GM12891 (cell line): ENCODE results near the gene PDE3A.

Source experiments
- POLR2A ChIP-seq: IDR thresholded peaks from 2 replicates; pipeline ENCODE4 v1.6.1; 2011; ENCODE audit warnings: low read depth, low read length, control low read depth
- POLR2AphosphoS5 ChIP-seq: IDR thresholded peaks from 2 replicates; pipeline ENCODE4 v1.6.1; 2011; ENCODE audit warnings: low read depth, low read length, control low read depth
- TAF1 ChIP-seq: IDR thresholded peaks from 2 replicates; pipeline ENCODE4 v1.6.1; 2011; ENCODE audit warnings: low read depth, low read length, control low read depth

- TF ChIP-seq POLR2A (no peak), POLR2AphosphoS5 (no peak), TAF1 (no peak)
These were observed 233.4 kb downstream of the PDE3A start for GRCh38 chr12:20601668-20602280.
